ENCODE data around the gene NCF4. TPM values are rescaled to one million over a fixed set of nuclear protein-coding genes. Genes with fewer than 3 reads are reported as not detected.

NCF4 gene
- total RNA-seq, 1 experiment from 2014 or later, result not detected

DNA sequence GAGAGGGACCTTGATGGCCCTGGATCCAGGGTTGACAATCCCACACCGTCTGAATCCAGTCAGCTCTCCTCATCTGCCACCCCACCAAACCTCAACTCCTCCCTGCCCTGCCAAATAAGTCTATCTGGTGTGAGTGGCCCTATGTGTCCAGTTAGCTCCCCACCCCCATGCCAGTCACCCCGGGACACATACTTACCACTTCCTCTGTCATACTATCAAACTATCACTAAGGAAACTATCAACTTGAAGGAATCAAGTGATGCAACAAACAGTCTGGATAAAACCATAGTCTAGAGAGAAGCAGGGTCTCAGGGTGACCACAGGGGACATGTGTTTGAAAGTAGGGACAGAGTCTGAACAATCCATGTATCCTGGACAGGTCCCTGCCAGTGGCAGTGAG, 39.4 kb downstream of the NCF4 start:
- H4K8ac ChIP-seq (replicated peaks; ENCODE audit: insufficient read length, low read depth, low read length), result no peak overlapping the region
- H2BK15ac ChIP-seq (ENCODE audit: low read depth, low read length), result no peak overlapping the region
- peak overlapping the region; percentile 71 for H2BK12ac ChIP-seq (ENCODE audit: insufficient read length, low read depth, low read length)
- peaks cover 7 to 14% (median 10%) of the 10 kb centered on the region in 3 experiments; a peak in 6 of 7 replicates for H3K36me3 Mint-ChIP-seq (ENCODE audit: insufficient read depth in 1 of 3, low read depth in 3 of 3)
- DNase-seq, result no peak
- H3K4me1 ChIP-seq (ENCODE audit: insufficient read depth, low read length), result peaks cover 6% of the 10 kb centered on the region; the same call in 1 of the 2 replicates
- H3K79me1 ChIP-seq (ENCODE audit: insufficient read depth, low read depth, low read length, poor library complexity, severe bottlenecking), result no peaks in the 10 kb centered on the region
- H2AFZ ChIP-seq (ENCODE audit: low read length), result no peak overlapping the region
- H3T11ph ChIP-seq (ENCODE audit: low read length), result no peak overlapping the region
- no peaks in the 10 kb centered on the region for H3K9me3 ChIP-seq (ENCODE audit: control insufficient read depth, low read depth, low read length)
- peak overlapping the region; percentile 70 for H3K18ac ChIP-seq (ENCODE audit: insufficient read length, low read depth, low read length)
- no CpG with 5 or more reads among the region's 2 CpGs for WGBS (ENCODE audit: extremely low coverage, insufficient read length, low lambda C conversion rate)
- H3K27ac ChIP-seq (ENCODE audit: insufficient read length, low read depth, low read length), result no peak overlapping the region
- no peak overlapping the region for H3K9ac ChIP-seq (ENCODE audit: extremely low read depth, insufficient read length, low read length)
- peaks cover 23 to 30% of the 10 kb centered on the region in 2 experiments for H3K9me3 Mint-ChIP-seq
- H2AK5ac ChIP-seq (ENCODE audit: insufficient read length, low read length), result no peak overlapping the region
- peaks cover 22 to 27% of the 10 kb centered on the region in 2 experiments for H3K4me1 Mint-ChIP-seq
- peak overlapping the region; percentile 30 for H4K91ac ChIP-seq (ENCODE audit: insufficient read length, low read depth, low read length)
- no peak overlapping the region for H2BK120ac ChIP-seq (ENCODE audit: low read depth, low read length, poor library complexity, severe bottlenecking)
- H3K4me3 Mint-ChIP-seq, result no peak overlapping the region
- H3K56ac ChIP-seq (ENCODE audit: insufficient read length, low read depth, low read length), result no peak overlapping the region
- H3K4ac ChIP-seq (ENCODE audit: low read depth, low read length), result no peak overlapping the region
- TF ChIP-seq, protein P1, sequence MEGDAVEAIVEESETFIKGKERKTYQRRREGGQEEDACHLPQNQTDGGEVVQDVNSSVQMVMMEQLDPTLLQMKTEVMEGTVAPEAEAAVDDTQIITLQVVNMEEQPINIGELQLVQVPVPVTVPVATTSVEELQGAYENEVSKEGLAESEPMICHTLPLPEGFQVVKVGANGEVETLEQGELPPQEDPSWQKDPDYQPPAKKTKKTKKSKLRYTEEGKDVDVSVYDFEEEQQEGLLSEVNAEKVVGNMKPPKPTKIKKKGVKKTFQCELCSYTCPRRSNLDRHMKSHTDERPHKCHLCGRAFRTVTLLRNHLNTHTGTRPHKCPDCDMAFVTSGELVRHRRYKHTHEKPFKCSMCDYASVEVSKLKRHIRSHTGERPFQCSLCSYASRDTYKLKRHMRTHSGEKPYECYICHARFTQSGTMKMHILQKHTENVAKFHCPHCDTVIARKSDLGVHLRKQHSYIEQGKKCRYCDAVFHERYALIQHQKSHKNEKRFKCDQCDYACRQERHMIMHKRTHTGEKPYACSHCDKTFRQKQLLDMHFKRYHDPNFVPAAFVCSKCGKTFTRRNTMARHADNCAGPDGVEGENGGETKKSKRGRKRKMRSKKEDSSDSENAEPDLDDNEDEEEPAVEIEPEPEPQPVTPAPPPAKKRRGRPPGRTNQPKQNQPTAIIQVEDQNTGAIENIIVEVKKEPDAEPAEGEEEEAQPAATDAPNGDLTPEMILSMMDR (conservative IDR thresholded peaks at IDR 0.05), result no peak
- H3K23ac ChIP-seq (ENCODE audit: insufficient read length, low read depth, low read length), result no peak overlapping the region
- H3K27ac Mint-ChIP-seq, result no peak overlapping the region; a peak in 1 of 7 replicates
- no peaks in the 10 kb centered on the region for H3K79me2 ChIP-seq (ENCODE audit: insufficient read depth, low read length)
- no peak overlapping the region for H2BK20ac ChIP-seq (ENCODE audit: low read depth, low read length, poor library complexity, severe bottlenecking)
- H4K5ac ChIP-seq (ENCODE audit: insufficient read length, low read depth, low read length), result no peak overlapping the region
- H3K4me2 ChIP-seq (ENCODE audit: insufficient read depth, insufficient read length, low read length), result peak overlapping the region; percentile 31
- no peaks in the 10 kb centered on the region for H3K23me2 ChIP-seq (ENCODE audit: insufficient read length, low read depth, low read length, poor library complexity, severe bottlenecking)
- H2BK5ac ChIP-seq (ENCODE audit: insufficient read length, low read length), result no peak overlapping the region
- peak overlapping the region; percentile 38; the same call in 1 of the 2 replicates for H3K14ac ChIP-seq (ENCODE audit: insufficient read depth, low read length)
- no peaks in the 10 kb centered on the region for H3K27me3 ChIP-seq (ENCODE audit: insufficient read depth, low read length)
- H4K20me1 ChIP-seq (ENCODE audit: control insufficient read depth, insufficient read depth, insufficient read length), result no peaks in the 10 kb centered on the region
- peaks cover 97% of the 10 kb centered on the region for H3K27me3 Mint-ChIP-seq (ENCODE audit: low read depth)
